H9 (cell line): ENCODE data around the gene MDGA2. TPM values are rescaled to one million over a fixed set of nuclear protein-coding genes. Genes with fewer than 3 reads are reported as not detected.

ENCODE experiments used
- DNase-seq: peaks from one replicate; pipeline ENCODE4 v3.0.0-alpha.2; 2017
- H2AFZ ChIP-seq: one replicate; pipeline ENCODE4 v1.6.1; 2013; ENCODE audit warnings: mild to moderate bottlenecking, low read length, control low read depth, moderate library complexity
- H2AK5ac ChIP-seq: 2 replicates; pipeline ENCODE4 v1.6.1; 2013; ENCODE audit warnings: low read length, control low read depth, mixed read lengths; ENCODE audit not compliant: insufficient read length
- H2BK120ac ChIP-seq: one replicate; pipeline ENCODE4 v1.6.1; 2013; ENCODE audit warnings: low read depth, mild to moderate bottlenecking, low read length, control low read depth, inconsistent platforms; ENCODE audit not compliant: poor library complexity, severe bottlenecking
- H2BK12ac ChIP-seq: 2 replicates; pipeline ENCODE4 v1.6.1; 2013; ENCODE audit warnings: low read length, control low read depth, mixed read lengths, low read depth; ENCODE audit not compliant: insufficient read length
- H2BK15ac ChIP-seq: 2 replicates; pipeline ENCODE4 v1.6.1; 2013; ENCODE audit warnings: low read depth, low read length, control low read depth
- H2BK20ac ChIP-seq: one replicate; pipeline ENCODE4 v1.6.1; 2013; ENCODE audit warnings: low read depth, mild to moderate bottlenecking, low read length, control low read depth, inconsistent platforms; ENCODE audit not compliant: poor library complexity, severe bottlenecking
- H2BK5ac ChIP-seq: 2 replicates; pipeline ENCODE4 v1.6.1; 2013; ENCODE audit warnings: low read length, control low read depth, mixed read lengths; ENCODE audit not compliant: insufficient read length
- H3K14ac ChIP-seq: 2 replicates; pipeline ENCODE4 v1.6.1; 2013; ENCODE audit warnings: low read length, control low read depth; ENCODE audit not compliant: insufficient read depth
- H3K18ac ChIP-seq: 2 replicates; pipeline ENCODE4 v1.6.1; 2013; ENCODE audit warnings: low read depth, mild to moderate bottlenecking, mixed read lengths, low read length, control low read depth; ENCODE audit not compliant: insufficient read length
- H3K23ac ChIP-seq: 2 replicates; pipeline ENCODE4 v1.6.1; 2013; ENCODE audit warnings: low read length, control low read depth, mixed read lengths, low read depth; ENCODE audit not compliant: insufficient read length
- H3K23me2 ChIP-seq: 2 replicates; pipeline ENCODE4 v1.6.1; 2013; ENCODE audit warnings: low read depth, mild to moderate bottlenecking, mixed read lengths, low read length, control low read depth; ENCODE audit not compliant: insufficient read length, poor library complexity, severe bottlenecking
- H3K27ac ChIP-seq: 2 replicates; pipeline ENCODE4 v1.5.1; 2013; ENCODE audit warnings: low read length, control low read depth, mixed read lengths, low read depth; ENCODE audit not compliant: insufficient read length
- H3K27me3 ChIP-seq: 2 replicates; pipeline ENCODE4 v1.6.1; 2013; ENCODE audit warnings: low read length, control low read depth, inconsistent platforms; ENCODE audit not compliant: insufficient read depth
- H3K4ac ChIP-seq: 2 replicates; pipeline ENCODE4 v1.6.1; 2013; ENCODE audit warnings: low read depth, mild to moderate bottlenecking, control low read depth, inconsistent platforms, low read length, moderate library complexity
- H3K4me1 ChIP-seq: 2 replicates; pipeline ENCODE4 v1.6.1; 2013; ENCODE audit warnings: low read length, control low read depth, inconsistent platforms; ENCODE audit not compliant: insufficient read depth
- H3K4me2 ChIP-seq: 2 replicates; pipeline ENCODE4 v1.6.1; 2013; ENCODE audit warnings: low read length, control low read depth, mixed read lengths; ENCODE audit not compliant: insufficient read length, insufficient read depth
- H3K56ac ChIP-seq: 2 replicates; pipeline ENCODE4 v1.6.1; 2013; ENCODE audit warnings: low read depth, mild to moderate bottlenecking, mixed read lengths, low read length, control low read depth; ENCODE audit not compliant: insufficient read length
- H3K79me1 ChIP-seq: 2 replicates; pipeline ENCODE4 v1.6.1; 2013; ENCODE audit warnings: low read depth, mild to moderate bottlenecking, moderate library complexity, low read length, control low read depth, inconsistent platforms; ENCODE audit not compliant: insufficient read depth, poor library complexity, severe bottlenecking
- H3K79me2 ChIP-seq: 2 replicates; pipeline ENCODE4 v1.6.1; 2013; ENCODE audit warnings: low read length, control low read depth, inconsistent platforms; ENCODE audit not compliant: insufficient read depth
- H3K9ac ChIP-seq: 2 replicates; pipeline ENCODE4 v1.6.1; 2013; ENCODE audit warnings: low read length, control low read depth, mixed read lengths; ENCODE audit not compliant: insufficient read length; ENCODE audit errors: extremely low read depth
- H3K9me3 ChIP-seq: one replicate; pipeline ENCODE4 v1.6.1; 2013; ENCODE audit warnings: low read depth, low read length, inconsistent platforms; ENCODE audit not compliant: control insufficient read depth
- H3T11ph ChIP-seq: one replicate; pipeline ENCODE4 v1.6.1; 2013; ENCODE audit warnings: mild to moderate bottlenecking, low read length, control low read depth, inconsistent platforms
- H4K20me1 ChIP-seq: one replicate; pipeline ENCODE4 v1.6.1; 2013; ENCODE audit not compliant: control insufficient read depth, insufficient read length, insufficient read depth
- H4K5ac ChIP-seq: 2 replicates; pipeline ENCODE4 v1.6.1; 2013; ENCODE audit warnings: low read depth, mild to moderate bottlenecking, mixed read lengths, low read length, control low read depth; ENCODE audit not compliant: insufficient read length
- H4K8ac ChIP-seq: replicated peaks from 2 replicates; pipeline ENCODE4 v1.6.1; 2013; ENCODE audit warnings: low read length, control low read depth, mixed read lengths, low read depth; ENCODE audit not compliant: insufficient read length
- H4K91ac ChIP-seq: 2 replicates; pipeline ENCODE4 v1.6.1; 2013; ENCODE audit warnings: low read depth, mild to moderate bottlenecking, moderate library complexity, mixed read lengths, low read length, control low read depth; ENCODE audit not compliant: insufficient read length
- H3K27ac Mint-ChIP-seq, 3 experiments: 2 replicates in 2 of 3; 3 replicates in 1 of 3; pipeline ENCODE4 v1.8.0; 2020 to 2021; ENCODE audit warnings: mixed read lengths in 3 of 3, mild to moderate bottlenecking in 1 of 3, moderate library complexity in 1 of 3
- H3K27me3 Mint-ChIP-seq: 2 replicates; pipeline ENCODE4 v1.8.0; 2021; ENCODE audit warnings: low read depth, mild to moderate bottlenecking, moderate library complexity, mixed read lengths
- H3K36me3 Mint-ChIP-seq, 3 experiments: 2 replicates in 2 of 3; 3 replicates in 1 of 3; pipeline ENCODE4 v1.8.0; 2020 to 2021; ENCODE audit warnings: low read depth in 3 of 3, mixed read lengths in 3 of 3; ENCODE audit not compliant: insufficient read depth in 1 of 3
- H3K4me1 Mint-ChIP-seq, 2 experiments: 2 replicates each; pipeline ENCODE4 v1.8.0; 2020; ENCODE audit warnings: mixed read lengths in 2 of 2
- H3K4me3 Mint-ChIP-seq, 2 experiments: 2 replicates in 1 of 2; 3 replicates in 1 of 2; pipeline ENCODE4 v1.8.0; 2020 to 2021; ENCODE audit warnings: mild to moderate bottlenecking in 2 of 2, mixed read lengths in 2 of 2, moderate library complexity in 1 of 2
- H3K9me3 Mint-ChIP-seq, 2 experiments: 2 replicates in 1 of 2; 3 replicates in 1 of 2; pipeline ENCODE4 v1.8.0; 2020; ENCODE audit warnings: mild to moderate bottlenecking in 2 of 2, mixed read lengths in 2 of 2, moderate library complexity in 1 of 2
- CTCF ChIP-seq: fragments of 200-600 bp; sonication (generic); conservative IDR thresholded peaks from 3 replicates; pipeline ENCODE4 v1.8.0; 2021; ENCODE audit warnings: antibody characterized with exemption, mild to moderate bottlenecking
- WGBS: extraction: QIAGEN DNeasy Blood & Tissue Kit; methylation state at CpG from one replicate; pipeline ENCODE4 v1.1.7; 2013; ENCODE audit warnings: missing lambda C conversion rate, low lambda C conversion rate, mixed read lengths; ENCODE audit not compliant: insufficient read length; ENCODE audit errors: extremely low coverage; 5-methylcytosine and 5-hydroxymethylcytosine counted together
- total RNA-seq: library from RNA; stranded (reverse); gene quantifications from 2 replicates; pipeline ENCODE4 v1.2.1, GENCODE V29; 2021

Gene MDGA2
- total RNA-seq, 1 experiment from 2014 or later: 1.9 TPM

GRCh38 chr14:47167402-47167801 is 508.0 kb downstream of the MDGA2 start:
- Histone ChIP-seq H4K91ac (no peak overlapping the region), H2BK15ac (no peak overlapping the region), H4K8ac (no peak overlapping the region), H3K4me1 (no peaks in the 10 kb centered on the region), H3K27ac (no peak overlapping the region), H3K4me2 (no peak overlapping the region), H3K27me3 (no peaks in the 10 kb centered on the region), H3K14ac (no peak overlapping the region), H3K9ac (no peak overlapping the region), H3K4ac (no peak overlapping the region), H2AFZ (no peak overlapping the region), H3K23me2 (no peaks in the 10 kb centered on the region), H2AK5ac (no peak overlapping the region), H3K79me1 (no peaks in the 10 kb centered on the region), H3K18ac (no peak overlapping the region), H4K20me1 (no peaks in the 10 kb centered on the region), H2BK20ac (no peak overlapping the region), H3K9me3 (peaks cover 6% of the 10 kb centered on the region), H3K23ac (no peak overlapping the region), H2BK120ac (no peak overlapping the region), H2BK5ac (no peak overlapping the region), H2BK12ac (no peak overlapping the region), H3T11ph (no peak overlapping the region), H4K5ac (no peak overlapping the region), H3K79me2 (no peaks in the 10 kb centered on the region), H3K56ac (no peak overlapping the region)
- no peak overlapping the region for H3K4me3 Mint-ChIP-seq
- H3K27me3 Mint-ChIP-seq: no peaks in the 10 kb centered on the region
- TF ChIP-seq CTCF: no peak
- no peak overlapping the region for H3K27ac Mint-ChIP-seq
- WGBS: no CpG with 5 or more reads among the region's 1 CpG
- DNase-seq: no peak
- peaks cover 12 to 14% of the 10 kb centered on the region in 2 experiments for H3K9me3 Mint-ChIP-seq
- H3K4me1 Mint-ChIP-seq: no peaks in the 10 kb centered on the region
- peaks cover 7 to 14% (median 11%) of the 10 kb centered on the region in 3 experiments; a peak in 6 of 7 replicates for H3K36me3 Mint-ChIP-seq
